Endothelial cell of umbilical vein (primary cell): ENCODE results near the gene DHRS7B.

Experiments
- EZH2 ChIP-seq: IDR thresholded peaks from 2 replicates; pipeline ENCODE4 v1.6.1; 2012; ENCODE audit warnings: borderline replicate concordance, low read depth, mild to moderate bottlenecking, moderate library complexity, low read length, inconsistent platforms; ENCODE audit not compliant: severe bottlenecking
- MAX ChIP-seq: IDR thresholded peaks from 2 replicates; pipeline ENCODE4 v1.6.1; 2011; ENCODE audit not compliant: insufficient read depth, insufficient read length
- POLR2AphosphoS5 ChIP-seq: IDR thresholded peaks from 2 replicates; pipeline ENCODE4 v1.6.1; 2012; ENCODE audit warnings: low read depth, mild to moderate bottlenecking, control low read depth, low read length, moderate library complexity; ENCODE audit not compliant: insufficient read depth
- TF ChIP-seq, protein P1 (sequence below), 2 donors: IDR thresholded peaks; 1 replicate in 1 of 2; 2 replicates in 1 of 2; pipeline ENCODE4 v1.5.1; 2011; ENCODE audit warnings: low read length in 2 of 2, mild to moderate bottlenecking in 2 of 2, moderate library complexity in 2 of 2, control low read depth in 1 of 2, inconsistent platforms in 1 of 2, low read depth in 1 of 2; ENCODE audit not compliant: insufficient read depth in 1 of 2; ENCODE audit errors: extremely low read depth in 1 of 2

DNA sequence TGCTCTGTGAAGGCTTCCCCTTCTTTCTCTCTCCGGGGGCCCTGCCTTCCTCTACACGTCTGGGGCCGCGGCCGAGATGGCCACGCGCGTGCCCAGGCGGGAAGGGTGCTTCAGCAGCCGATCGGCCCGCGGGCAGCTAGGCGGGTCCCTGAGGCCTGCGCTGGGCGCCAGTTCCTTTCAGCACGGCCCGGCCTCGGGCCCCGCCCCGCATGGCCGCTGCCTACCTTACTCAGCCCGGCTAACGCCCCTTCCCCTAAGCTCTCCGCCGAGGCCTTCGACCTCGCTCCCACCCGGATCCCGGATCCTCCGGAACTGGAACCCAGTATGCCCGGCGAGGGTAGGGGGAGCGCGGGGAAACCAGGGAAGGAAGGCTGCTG lies 86.9 kb downstream of the DHRS7B start:
- TF ChIP-seq, protein P1, sequence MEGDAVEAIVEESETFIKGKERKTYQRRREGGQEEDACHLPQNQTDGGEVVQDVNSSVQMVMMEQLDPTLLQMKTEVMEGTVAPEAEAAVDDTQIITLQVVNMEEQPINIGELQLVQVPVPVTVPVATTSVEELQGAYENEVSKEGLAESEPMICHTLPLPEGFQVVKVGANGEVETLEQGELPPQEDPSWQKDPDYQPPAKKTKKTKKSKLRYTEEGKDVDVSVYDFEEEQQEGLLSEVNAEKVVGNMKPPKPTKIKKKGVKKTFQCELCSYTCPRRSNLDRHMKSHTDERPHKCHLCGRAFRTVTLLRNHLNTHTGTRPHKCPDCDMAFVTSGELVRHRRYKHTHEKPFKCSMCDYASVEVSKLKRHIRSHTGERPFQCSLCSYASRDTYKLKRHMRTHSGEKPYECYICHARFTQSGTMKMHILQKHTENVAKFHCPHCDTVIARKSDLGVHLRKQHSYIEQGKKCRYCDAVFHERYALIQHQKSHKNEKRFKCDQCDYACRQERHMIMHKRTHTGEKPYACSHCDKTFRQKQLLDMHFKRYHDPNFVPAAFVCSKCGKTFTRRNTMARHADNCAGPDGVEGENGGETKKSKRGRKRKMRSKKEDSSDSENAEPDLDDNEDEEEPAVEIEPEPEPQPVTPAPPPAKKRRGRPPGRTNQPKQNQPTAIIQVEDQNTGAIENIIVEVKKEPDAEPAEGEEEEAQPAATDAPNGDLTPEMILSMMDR (IDR thresholded peaks at IDR 0.05; ENCODE audit: extremely low read depth in 1 of 2, insufficient read depth in 1 of 2, low read depth in 1 of 2, low read length in 2 of 2): no peak
- no peak for TF ChIP-seq EZH2
- no peak for TF ChIP-seq MAX
- no peak for TF ChIP-seq POLR2AphosphoS5
